WERI-Rb-1 (cell line): ENCODE results near the gene CDH4.

Experiments
- DNase-seq: peaks from one replicate; pipeline ENCODE4 v3.0.0-alpha.2; 2020
- H3K27ac ChIP-seq: fragments of 250-450 bp; sonication (Bioruptor Pico); 2 replicates; pipeline ENCODE4 v1.5.1; 2020; ENCODE audit warnings: mild to moderate bottlenecking, moderate library complexity
- H3K27me3 ChIP-seq: fragments of 250-450 bp; sonication (Bioruptor Pico); 2 replicates; pipeline ENCODE4 v1.5.1; 2021; ENCODE audit warnings: mild to moderate bottlenecking, low read depth, moderate library complexity; ENCODE audit not compliant: insufficient read depth, severe bottlenecking
- H3K36me3 ChIP-seq: fragments of 250-450 bp; sonication (Bioruptor Pico); 2 replicates; pipeline ENCODE4 v1.5.1; 2020; ENCODE audit warnings: mild to moderate bottlenecking, moderate library complexity
- H3K4me3 ChIP-seq: 2 replicates; pipeline ENCODE4 v1.5.1; 2011; ENCODE audit warnings: low read depth, mild to moderate bottlenecking, control low read depth, low read length
- H3K9me3 ChIP-seq: fragments of 250-450 bp; sonication (Bioruptor Pico); 2 replicates; pipeline ENCODE4 v1.5.1; 2021; ENCODE audit warnings: mild to moderate bottlenecking, moderate library complexity; ENCODE audit not compliant: severe bottlenecking
- TF ChIP-seq, protein P1 (sequence below): IDR thresholded peaks from 2 replicates; pipeline ENCODE4 v1.5.1; 2011; ENCODE audit warnings: low read depth, mild to moderate bottlenecking, control low read depth, inconsistent platforms, low read length

CDH4 gene

DNA sequence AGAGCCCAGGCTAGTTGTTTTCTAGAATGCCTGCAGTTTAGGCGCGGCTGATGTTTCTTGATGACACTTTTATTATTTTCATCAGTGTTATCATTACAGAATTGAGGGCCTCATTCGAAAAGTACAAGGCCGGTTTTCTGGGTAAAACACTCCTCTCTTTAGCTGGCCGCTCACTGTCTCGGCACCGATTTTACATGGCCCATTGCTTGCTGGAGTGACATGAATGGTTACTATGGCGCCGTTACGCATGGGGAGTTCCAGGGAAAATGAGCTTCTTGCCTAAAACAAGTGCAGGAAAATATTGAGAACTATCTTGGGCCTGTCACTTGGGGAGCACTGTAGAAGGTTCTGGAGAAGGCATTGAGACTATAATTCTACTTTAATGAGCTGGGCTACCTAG, 317.8 kb downstream of the CDH4 start:
- H3K27me3 ChIP-seq, result peaks cover 84% of the 10 kb centered on the region
- H3K4me3 ChIP-seq, result no peak overlapping the region
- DNase-seq, result no peak
- no peaks in the 10 kb centered on the region for H3K9me3 ChIP-seq
- no peak overlapping the region for H3K27ac ChIP-seq
- no peaks in the 10 kb centered on the region for H3K36me3 ChIP-seq
- TF ChIP-seq, protein P1, sequence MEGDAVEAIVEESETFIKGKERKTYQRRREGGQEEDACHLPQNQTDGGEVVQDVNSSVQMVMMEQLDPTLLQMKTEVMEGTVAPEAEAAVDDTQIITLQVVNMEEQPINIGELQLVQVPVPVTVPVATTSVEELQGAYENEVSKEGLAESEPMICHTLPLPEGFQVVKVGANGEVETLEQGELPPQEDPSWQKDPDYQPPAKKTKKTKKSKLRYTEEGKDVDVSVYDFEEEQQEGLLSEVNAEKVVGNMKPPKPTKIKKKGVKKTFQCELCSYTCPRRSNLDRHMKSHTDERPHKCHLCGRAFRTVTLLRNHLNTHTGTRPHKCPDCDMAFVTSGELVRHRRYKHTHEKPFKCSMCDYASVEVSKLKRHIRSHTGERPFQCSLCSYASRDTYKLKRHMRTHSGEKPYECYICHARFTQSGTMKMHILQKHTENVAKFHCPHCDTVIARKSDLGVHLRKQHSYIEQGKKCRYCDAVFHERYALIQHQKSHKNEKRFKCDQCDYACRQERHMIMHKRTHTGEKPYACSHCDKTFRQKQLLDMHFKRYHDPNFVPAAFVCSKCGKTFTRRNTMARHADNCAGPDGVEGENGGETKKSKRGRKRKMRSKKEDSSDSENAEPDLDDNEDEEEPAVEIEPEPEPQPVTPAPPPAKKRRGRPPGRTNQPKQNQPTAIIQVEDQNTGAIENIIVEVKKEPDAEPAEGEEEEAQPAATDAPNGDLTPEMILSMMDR, result no peak

DNA sequence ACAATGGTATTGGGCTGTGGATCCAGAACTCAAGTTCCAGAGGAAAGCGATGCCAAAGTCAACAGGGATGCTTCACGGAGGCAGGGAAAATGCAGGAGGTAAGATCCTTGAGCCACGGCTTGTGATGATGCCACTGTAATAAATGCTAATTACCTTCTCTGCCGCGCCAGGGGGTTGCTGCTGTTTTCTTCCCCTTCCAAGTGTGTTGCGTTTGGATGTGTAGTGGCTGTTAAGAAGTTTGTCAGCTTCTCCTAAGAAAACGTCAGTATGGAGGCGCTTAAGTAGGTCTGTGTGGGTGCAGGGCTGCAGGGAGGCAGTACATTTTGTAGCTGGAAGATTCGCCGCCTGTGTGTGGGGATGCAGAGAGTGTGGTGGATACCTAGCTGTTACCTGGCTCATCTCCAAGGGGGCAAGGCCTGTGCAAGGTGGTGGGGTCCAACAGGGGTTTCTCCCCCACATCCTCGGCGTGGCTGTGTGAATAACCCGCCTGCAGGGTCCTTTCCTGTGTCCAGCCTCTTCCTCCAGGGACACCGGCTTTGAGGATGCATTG, 318.7 kb downstream of the CDH4 start:
- Histone ChIP-seq H3K9me3 (no peaks in the 10 kb centered on the region), H3K4me3 (no peak overlapping the region), H3K27ac (no peak overlapping the region), H3K36me3 (no peaks in the 10 kb centered on the region), H3K27me3 (peaks cover 89% of the 10 kb centered on the region)
- no peak for DNase-seq
- TF ChIP-seq, protein P1, result no peak

DNA sequence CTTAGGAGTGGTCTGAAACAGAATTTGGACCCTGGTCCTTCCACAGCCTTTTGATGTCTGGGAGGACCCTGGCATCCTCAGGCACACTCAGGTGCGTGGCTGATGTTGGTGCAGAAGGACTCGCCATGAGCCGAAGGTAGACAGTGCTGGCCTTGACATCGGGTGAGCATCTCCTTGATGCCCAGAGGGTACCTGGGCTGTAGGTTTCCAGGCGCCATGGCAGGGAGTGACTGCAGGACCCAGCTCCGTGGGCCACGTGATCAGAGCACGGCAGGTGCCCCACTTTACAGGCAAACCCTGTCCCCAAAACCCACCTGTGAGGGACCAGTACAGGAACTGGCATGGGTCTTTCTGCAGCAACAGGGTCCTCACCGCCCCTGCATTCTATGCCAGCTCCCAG, 319.2 kb downstream of the CDH4 start:
- Histone ChIP-seq H3K27me3 (peaks cover 89% of the 10 kb centered on the region), H3K9me3 (peaks cover under 1% of the 10 kb centered on the region), H3K4me3 (no peak overlapping the region), H3K27ac (no peak overlapping the region), H3K36me3 (no peaks in the 10 kb centered on the region)
- no peak for DNase-seq
- TF ChIP-seq, protein P1, result no peak

DNA sequence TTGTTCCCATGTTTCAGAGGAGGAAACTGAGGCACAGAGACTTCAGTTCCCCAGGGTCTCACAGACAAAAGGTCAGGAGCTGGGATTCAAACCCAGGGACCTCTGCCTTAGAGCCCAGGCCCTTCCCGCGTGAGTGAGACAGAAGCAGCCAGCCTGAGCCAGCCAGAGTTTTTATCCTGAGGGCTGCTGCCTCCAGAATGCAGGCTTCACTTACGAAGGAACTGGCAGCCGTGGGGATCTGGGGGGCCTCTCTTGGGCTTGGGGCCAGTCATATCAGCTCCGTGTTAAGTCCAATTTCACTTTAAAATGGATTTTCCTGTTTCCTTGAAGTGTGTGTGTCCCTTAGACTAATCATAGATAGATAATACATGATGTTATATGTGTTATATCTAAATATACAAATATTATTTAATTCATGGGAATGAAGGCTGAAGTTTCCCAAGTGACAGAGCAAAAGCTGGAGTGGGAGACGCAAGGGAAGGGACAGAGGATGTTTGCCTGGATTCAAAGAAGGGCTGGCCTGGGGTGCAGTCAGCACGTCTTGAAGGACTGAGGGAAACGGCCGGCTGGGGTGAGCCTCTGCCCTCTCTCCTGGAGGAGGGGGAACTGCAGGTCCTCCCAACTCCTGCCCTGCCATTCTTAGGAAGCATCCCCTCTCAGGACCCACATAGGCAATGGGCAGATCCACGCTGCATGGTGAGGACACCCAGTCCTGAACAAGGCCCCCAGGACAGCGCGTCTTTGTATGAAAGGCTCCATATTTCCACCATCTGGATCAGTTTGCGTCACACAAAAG, 320.1 kb downstream of the CDH4 start:
- no peak overlapping the region for H3K4me3 ChIP-seq
- DNase-seq, result no peak
- H3K36me3 ChIP-seq, result no peaks in the 10 kb centered on the region
- H3K27ac ChIP-seq, result no peak overlapping the region
- H3K27me3 ChIP-seq, result peaks cover 88% of the 10 kb centered on the region
- peaks cover 4% of the 10 kb centered on the region for H3K9me3 ChIP-seq
- TF ChIP-seq, protein P1, result no peak

DNA sequence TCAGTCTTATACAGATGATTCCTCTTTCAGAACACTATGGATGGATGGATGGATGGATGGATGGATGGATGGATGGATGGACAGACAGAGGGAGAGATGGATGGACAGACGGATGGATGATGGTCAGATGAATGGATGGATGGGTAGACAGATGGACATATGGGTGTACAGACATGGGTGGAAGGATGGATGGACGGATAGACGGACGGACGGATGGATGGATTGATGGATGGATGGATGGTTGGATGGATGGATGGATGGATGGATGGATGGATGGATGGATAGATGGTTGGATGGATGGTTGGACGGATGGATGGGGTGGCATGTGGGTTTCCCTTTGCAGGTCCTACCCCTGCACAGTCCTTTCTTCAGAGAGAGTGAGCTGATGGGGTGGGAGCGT, 320.7 kb downstream of the CDH4 start:
- no peak for DNase-seq
- Histone ChIP-seq H3K9me3 (peaks cover 4% of the 10 kb centered on the region), H3K27me3 (peaks cover 87% of the 10 kb centered on the region), H3K27ac (no peak overlapping the region), H3K4me3 (no peak overlapping the region), H3K36me3 (no peaks in the 10 kb centered on the region)
- TF ChIP-seq, protein P1, result no peak
